Measurements from ENCODE around the gene TTC14.

- no peak for TF ChIP-seq ZNF274 (CRISPR knock-in tag; IDR thresholded peaks at IDR 0.05)
- no peak for TF ChIP-seq USF2 (IDR thresholded peaks at IDR 0.05; ENCODE audit: low read depth, low read length)
- TF ChIP-seq USF2 (CRISPR knock-in tag; IDR thresholded peaks at IDR 0.05; ENCODE audit: borderline replicate concordance): no peak
- TF ChIP-seq ARID3A (IDR thresholded peaks at IDR 0.05; ENCODE audit: low read depth, low read length): no peak
- TF ChIP-seq CTCF (CRISPR knock-in tag; IDR thresholded peaks at IDR 0.05): no peak
- TF ChIP-seq CHD4 (IDR thresholded peaks at IDR 0.05; ENCODE audit: borderline replicate concordance, low read length): no peak
- TF ChIP-seq ZBTB20 (CRISPR knock-in tag; IDR thresholded peaks at IDR 0.05; ENCODE audit: borderline replicate concordance, low read depth): no peak
- TF ChIP-seq ZBTB42 (CRISPR knock-in tag; IDR thresholded peaks at IDR 0.05): no peak
Measured at GRCh38 chr3:180595559-180595935, 6.4 kb upstream of the TTC14 start.

All from HepG2 (cell line).